Activated CD8-positive, alpha-beta memory T cell treated with anti-CD3 and anti-CD28 coated beads for 24 hours (primary cell): Measurements from ENCODE around the gene LRP1B.

ENCODE experiments used
- DNase-seq: peaks from one replicate; pipeline ENCODE4 v3.0.0-alpha.2; 2020

The LRP1B gene

DNA sequence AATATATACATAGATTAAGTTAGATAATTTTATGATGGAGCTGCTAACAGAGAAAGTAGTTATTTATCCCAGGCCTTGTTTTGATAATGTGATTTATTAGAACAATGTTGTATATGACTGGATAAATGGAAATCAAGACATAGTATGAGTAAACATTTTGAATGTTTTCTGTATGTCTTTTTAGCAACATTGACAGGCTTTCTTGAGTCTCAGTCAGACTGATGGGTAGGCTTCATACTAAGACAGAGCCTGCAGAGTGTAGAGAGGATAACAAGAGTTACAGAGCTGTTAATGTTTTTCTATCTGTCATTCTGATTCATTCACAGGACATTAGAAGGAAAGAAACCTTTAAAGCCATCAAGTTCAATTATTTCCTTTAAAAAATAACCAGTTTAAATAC is 478.5 kb downstream of the LRP1B start:
- no peak for DNase-seq

GRCh38 chr2:141647353-141647752 is 483.5 kb downstream of the LRP1B start:
- no peak for DNase-seq

DNA sequence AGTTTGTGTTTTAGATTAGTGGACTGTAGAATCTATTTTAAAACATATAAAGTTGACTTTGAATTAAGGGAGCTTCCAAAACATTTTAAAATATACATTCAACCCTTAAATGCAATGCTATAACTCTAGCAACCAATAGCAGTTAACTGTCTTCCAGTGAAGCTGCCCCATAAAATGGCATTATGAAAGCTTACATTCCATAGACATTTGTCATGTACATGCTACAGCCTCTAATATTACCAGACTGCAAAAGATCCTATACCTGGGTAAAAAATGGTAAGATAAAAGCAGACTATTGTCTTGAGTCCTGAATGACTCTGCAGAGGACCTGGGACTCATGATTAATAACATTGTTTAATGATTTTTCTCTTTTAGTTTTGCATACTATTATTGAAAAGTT is 489.4 kb downstream of the LRP1B start:
- no peak for DNase-seq

- DNase-seq = no peak
Measured at GRCh38 chr2:141639809-141640208, 491.0 kb downstream of the LRP1B start.

DNA sequence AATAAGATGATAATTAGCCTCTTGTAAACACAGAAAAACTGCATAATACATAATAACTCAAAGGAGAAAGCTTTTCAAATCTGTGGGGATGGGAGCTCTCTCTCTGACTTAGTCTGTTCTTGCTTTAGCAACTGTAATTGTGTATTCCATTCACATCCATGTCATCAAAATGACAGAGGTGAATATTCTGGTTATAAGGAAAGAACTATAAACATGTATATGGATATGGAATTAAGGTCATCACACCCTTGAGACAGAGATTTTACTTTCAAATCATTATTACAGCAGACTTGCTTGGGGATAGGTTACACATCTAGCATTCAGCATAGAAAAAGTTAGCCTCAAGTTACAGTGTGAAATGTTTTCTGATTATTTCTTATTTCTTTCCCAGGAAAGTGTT is 497.7 kb downstream of the LRP1B start:
- no peak for DNase-seq

GRCh38 chr2:141630407-141630930 is 500.3 kb downstream of the LRP1B start:
- DNase-seq = no peak

DNA sequence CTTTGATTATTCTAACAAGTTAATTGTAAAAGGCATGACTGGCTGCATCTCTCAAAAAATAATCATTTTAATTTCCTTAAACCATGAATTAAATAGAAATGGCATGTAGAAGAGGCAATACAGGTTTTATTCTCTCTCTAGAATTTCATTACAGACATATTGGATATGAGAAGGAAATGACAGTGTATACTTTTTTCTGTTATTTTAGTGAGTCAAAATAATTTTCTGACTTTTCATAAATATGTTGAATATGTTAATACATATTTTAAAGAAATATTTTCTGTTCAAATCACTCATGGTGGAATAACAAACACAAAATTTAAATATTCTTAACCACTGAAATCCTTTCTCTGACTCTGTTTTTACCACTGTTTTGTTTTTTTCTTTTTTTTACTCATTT is 510.4 kb downstream of the LRP1B start:
- no peak for DNase-seq

DNA sequence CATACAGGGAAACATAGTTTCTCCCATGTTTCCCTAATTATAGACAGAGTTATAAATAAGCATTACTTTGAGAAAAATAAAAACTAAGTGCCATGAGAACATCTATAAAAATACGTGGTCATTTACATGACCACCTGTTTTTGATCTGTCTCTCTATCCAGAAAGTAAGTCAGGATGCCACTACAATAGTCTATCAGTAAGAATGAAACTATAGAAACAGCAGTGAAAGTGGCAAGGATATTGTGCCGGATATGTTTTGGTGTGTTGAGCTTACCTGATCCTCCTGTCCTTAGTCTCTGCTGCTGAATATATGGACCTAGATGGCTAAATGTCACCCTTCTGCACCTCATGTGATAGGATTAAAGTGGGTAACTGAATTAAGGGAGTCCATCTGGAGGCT is 512.4 kb downstream of the LRP1B start:
- DNase-seq = no peak

GRCh38 chr2:141611981-141612380 is 518.8 kb downstream of the LRP1B start:
- DNase-seq = no peak

DNA sequence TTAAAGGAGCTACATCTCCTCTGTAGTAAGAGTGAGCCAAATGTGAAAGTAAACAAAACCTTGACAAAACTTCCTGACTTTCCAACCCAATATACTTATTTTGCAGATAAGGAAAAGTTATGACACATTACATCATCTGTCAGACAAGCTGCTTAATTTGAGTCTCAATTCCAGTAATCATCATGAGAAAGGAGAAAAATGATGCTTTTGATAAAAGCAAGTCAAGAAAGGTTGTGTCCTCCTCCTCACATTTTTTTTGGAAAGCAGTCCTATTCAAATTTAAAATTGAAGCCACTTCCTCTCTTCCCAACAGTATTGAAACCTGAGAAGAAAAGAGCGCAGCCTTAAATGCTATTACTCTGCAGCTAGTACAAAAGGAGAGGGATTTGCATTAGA is 519.6 kb downstream of the LRP1B start:
- DNase-seq = no peak

GRCh38 chr2:141610564-141611175 is 520.1 kb downstream of the LRP1B start:
- no peak for DNase-seq

GRCh38 chr2:141605163-141605562 is 525.7 kb downstream of the LRP1B start:
- DNase-seq = no peak

- no peak for DNase-seq
Measured at GRCh38 chr2:141601511-141602152, 529.2 kb downstream of the LRP1B start.

DNA sequence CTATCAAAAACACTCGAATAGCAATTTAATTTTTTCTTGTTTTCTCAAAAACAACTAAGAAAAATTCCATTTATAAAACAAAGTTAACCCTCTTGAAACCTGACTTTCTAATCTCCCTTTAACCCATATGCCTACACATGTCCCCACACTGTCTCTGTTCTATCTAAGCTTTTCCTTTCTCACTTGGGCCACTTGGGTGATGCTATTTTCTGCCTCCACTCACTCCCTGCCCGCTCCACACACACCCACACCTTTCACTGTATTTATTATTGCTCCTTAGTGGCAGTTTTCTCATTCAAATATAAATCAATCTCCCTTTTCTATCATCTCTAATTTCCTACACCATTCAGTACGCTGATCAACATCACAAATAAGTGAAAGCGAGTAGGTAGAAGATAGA is 531.1 kb downstream of the LRP1B start:
- no peak for DNase-seq

DNA sequence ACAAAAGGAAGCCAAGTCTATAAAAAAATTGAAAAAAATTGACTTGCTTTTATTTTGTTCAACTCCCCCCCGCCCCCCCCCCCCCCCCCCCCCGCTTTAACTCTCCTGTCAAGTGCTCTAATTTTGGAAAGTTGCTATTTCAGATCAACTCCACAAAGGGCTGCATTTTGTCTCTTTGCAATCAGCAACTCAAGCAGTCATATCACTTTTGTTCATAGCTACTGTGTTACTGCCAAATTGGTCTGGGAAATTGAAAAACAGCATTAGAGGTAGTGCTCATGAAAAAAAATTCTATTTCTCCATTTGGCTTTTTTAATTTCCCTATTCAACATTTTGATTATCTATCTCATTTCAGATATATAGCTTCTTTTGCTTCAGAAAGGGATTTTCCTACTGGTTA is 531.8 kb downstream of the LRP1B start:
- no peak for DNase-seq

GRCh38 chr2:141595316-141595920 is 535.4 kb downstream of the LRP1B start:
- no peak for DNase-seq

- DNase-seq = no peak
Measured at GRCh38 chr2:141591787-141592186, 539.0 kb downstream of the LRP1B start.

DNA sequence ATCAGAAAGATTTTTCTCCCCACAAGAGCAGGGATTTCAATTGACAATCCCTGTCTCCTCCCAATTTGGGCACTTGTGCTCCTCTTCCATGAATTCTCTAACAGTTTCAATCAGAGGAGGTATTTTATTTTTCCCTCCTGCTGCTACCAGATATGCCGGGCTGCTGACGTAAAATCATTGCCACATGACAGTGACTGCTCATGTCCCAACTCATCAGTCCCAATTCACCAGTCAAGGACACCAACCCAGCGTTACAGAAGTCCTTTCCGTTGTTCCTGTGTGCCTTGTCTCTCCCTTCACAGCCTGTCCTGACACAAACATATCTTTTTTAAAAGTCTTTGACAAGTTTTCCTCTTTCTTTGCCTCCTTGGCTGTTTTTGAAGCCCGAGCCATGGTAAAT is 540.2 kb downstream of the LRP1B start:
- DNase-seq = no peak

DNA sequence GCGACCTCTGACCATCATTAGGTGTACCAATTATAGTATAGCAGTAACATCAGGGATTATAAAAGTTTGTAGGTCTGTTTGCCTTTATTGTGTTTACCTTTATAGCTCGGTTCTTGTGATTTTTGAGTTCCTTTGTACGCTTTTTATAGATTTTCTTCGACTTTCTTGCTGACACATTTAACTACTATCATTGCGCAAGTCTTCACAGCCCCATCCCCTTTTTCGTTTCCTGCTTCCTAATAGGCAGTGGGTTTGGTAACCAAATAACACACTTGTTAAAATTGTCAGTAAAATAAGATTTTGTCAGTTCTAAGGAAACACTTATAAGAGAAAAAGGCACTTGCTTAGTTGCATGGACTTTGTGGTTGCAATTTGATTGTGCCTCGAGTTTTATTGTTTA is 541.5 kb downstream of the LRP1B start:
- DNase-seq = no peak

GRCh38 chr2:141586985-141587384 is 543.8 kb downstream of the LRP1B start:
- DNase-seq = no peak

DNA sequence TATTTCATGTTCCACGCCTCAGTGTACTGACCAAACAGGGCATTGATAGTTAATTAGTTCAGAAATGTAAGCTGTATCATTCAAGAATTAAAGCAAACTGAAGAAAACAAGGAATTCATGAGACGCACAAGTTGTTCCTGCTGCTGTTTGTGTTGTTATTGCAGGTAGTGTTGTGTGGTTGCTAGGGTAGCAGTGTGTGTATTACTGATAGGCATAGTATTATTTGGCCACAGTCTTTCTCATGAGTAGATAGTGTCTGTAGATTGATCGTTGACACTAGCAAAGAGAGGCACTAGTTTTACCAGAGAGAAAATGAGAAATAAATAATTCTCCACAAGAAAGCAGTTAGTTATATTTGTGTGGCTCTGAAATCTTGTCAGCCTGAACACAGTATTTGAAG is 548.6 kb downstream of the LRP1B start:
- no peak for DNase-seq

DNA sequence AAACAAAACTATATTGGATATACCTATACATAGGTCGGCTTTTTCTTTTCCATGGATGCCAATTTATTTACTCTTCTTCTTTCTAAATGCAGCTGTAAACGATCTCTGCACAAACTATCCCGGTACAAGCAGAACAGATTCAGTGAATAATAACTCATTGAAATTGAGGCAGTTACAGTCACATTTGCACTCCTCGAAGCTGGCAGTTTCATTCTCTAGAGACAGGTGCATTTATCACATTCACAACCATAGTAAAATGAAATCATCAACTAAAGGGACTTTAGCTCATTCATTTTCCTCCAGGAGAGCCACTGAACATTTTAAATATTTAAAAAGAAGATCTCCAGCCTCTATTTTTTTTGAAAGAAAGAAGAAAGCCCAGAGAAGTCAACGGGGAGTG is 551.7 kb downstream of the LRP1B start:
- DNase-seq = no peak

- DNase-seq = no peak
Measured at GRCh38 chr2:141570474-141571131, 560.2 kb downstream of the LRP1B start.

DNA sequence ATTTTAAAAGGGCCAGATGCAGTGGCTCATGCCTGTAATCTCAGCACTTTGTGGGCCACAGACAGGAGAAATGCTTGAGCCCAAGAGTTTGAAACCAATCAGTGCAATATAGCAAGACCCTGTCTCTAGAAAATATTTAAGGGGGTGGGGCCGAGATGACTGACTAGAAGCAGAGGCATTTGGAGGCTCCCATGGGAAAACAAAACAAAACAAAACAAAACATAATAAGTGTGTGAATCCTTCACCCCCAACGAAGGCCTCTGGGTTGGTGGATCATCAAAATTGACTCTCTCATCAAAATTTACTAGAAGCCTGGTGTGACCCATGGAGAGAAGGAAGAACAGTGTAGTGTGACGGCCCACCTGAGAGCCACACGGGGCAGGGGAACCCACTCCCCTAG is 560.9 kb downstream of the LRP1B start:
- no peak for DNase-seq
